AG04449 (cell line): ENCODE measurements around the gene CUL5.
"Not testable (repeated sequence)": the region's sequence is repeated elsewhere in the genome, so short reads cannot be mapped to it uniquely, and the experiment has no call there.

ENCODE experiments used
- CTCF ChIA-PET: fragments of 350-600 bp; formaldehyde crosslinking; extraction: SDS; loops from one replicate; lab custom pipeline; 2021; ENCODE audit warnings: antibody characterized with exemption; lab: Yijun Ruan, JAX
- POLR2A ChIA-PET: fragments of 400-600, 350-600 bp; formaldehyde crosslinking; extraction: SDS; loops from one replicate; lab custom pipeline; 2020; ENCODE audit warnings: antibody characterized with exemption, inconsistent platforms; lab: Yijun Ruan, JAX
- DNase-seq: peaks from one replicate; pipeline ENCODE4 v3.0.0-alpha.2; 2010; ENCODE audit warnings: low read depth, low spot score
- H3K4me3 ChIP-seq: 2 replicates; pipeline ENCODE4 v1.5.1; 2011; ENCODE audit warnings: low read depth, mild to moderate bottlenecking, control low read depth, low read length
- TF ChIP-seq, protein P1 (sequence below): IDR thresholded peaks from one replicate; pipeline ENCODE4 v1.5.1; 2011; ENCODE audit warnings: mild to moderate bottlenecking, moderate library complexity, low read length, control low read depth, inconsistent platforms; ENCODE audit not compliant: insufficient read depth; ENCODE audit errors: missing control alignments

The CUL5 gene

DNA sequence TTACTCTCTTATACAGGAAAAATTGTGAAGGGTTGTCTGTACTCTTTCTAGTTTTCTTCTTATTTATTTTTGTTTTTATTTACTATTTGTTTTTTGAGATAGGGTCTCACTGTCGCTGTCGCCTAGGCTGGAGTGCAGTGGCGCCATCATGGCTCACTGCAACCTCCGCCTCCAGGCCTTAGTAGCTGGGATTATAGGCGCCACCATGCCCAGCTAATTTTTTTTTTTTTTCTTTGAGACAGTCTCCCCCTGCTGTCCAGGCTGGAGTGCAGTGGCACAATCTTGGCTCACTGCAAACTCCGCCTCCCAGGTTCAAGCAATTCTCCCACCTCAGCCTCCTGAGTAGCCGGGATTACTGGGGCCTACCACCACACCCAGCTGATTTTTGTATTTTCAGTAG, 18.4 kb downstream of the CUL5 start:
- ChIA-PET CTCF (interaction anchor here (1.2 kb wide), 1 partner anchor 18 kb away, joined by 4 read pairs; the partner anchor contains the start of gene CUL5), POLR2A (no interaction called here)

DNA sequence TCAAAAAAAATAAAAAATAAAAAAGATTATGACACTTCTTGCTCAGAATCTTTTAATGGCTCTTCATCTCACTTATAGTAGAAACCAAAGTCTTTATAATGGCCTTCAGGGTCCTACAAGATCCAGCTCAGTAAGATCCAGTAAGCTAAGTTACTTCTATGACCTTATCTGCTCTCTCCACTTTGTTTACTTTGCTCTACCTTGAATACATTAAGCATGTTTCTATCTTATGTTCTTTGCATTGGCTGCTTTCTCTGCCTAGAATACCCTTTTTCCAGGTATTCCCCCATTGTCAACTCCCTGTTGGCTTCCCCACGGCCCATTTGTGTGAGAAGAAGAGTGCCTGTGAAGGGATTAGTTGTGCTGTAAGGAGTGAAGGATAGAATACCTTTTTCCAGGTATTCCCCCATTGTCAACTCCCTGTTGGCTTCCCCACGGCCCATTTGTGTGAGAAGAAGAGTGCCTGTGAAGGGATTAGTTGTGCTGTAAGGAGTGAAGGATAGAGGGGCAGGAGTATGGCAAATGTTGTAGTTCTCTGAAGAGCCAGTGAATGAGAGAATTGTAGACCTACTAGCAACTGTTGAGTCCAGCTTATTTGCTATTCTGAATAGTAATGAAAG, 20.2 kb downstream of the CUL5 start:
- H3K4me3 ChIP-seq, POLR2A ChIA-PET, DNase-seq: not testable (repeated sequence)
- CTCF ChIA-PET = interaction anchor here (1.0 kb wide), 1 partner anchor 112 kb away, joined by 3 read pairs; no protein-coding TSS in a partner anchor

More for the DNA sequence above, 18.4 kb downstream of the CUL5 start:
- no peak for DNase-seq
- TF ChIP-seq, protein P1, sequence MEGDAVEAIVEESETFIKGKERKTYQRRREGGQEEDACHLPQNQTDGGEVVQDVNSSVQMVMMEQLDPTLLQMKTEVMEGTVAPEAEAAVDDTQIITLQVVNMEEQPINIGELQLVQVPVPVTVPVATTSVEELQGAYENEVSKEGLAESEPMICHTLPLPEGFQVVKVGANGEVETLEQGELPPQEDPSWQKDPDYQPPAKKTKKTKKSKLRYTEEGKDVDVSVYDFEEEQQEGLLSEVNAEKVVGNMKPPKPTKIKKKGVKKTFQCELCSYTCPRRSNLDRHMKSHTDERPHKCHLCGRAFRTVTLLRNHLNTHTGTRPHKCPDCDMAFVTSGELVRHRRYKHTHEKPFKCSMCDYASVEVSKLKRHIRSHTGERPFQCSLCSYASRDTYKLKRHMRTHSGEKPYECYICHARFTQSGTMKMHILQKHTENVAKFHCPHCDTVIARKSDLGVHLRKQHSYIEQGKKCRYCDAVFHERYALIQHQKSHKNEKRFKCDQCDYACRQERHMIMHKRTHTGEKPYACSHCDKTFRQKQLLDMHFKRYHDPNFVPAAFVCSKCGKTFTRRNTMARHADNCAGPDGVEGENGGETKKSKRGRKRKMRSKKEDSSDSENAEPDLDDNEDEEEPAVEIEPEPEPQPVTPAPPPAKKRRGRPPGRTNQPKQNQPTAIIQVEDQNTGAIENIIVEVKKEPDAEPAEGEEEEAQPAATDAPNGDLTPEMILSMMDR = no peak
- no peak overlapping the region for H3K4me3 ChIP-seq

DNA sequence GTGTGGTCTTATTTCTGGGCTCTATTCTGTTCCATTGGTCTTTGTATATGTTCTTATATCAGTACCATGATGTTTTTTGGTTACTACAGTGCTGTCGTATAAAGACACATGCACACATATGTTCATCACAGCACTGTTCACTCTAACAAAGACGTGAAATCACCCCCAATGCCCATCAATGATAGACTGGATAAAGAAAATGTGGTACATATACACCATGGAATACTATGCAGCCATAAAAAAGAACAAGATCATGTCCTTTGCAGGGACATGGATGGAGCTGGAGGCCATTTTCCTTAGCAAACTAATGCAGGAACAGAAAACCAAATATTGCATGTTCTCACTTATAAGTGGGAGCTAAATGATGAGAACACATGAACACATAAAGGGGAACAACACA, 22.9 kb downstream of the CUL5 start:
- DNase-seq, H3K4me3 ChIP-seq, POLR2A ChIA-PET, CTCF ChIA-PET: not testable (repeated sequence)

DNA sequence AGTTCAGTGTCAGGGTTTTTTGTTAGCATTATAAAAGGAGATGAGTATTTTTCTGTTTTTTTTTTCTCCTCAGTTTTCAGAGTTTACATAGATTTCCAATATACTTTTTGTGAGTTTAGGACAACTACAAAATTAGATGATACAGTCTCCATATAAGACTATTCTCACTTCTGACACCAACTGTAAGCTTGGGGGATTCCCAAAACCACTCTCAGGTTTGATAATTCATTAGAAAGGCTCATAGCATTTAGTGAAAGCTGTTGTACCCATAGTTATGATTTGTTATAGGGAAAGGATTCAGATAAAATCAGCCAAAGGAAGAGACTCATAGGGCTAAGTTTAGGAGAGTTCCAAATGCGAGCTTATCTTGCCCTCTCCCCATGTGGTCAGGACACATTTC, 24.1 kb downstream of the CUL5 start:
- no peak for DNase-seq
- TF ChIP-seq, protein P1 = no peak
- POLR2A ChIA-PET = no interaction called here
- CTCF ChIA-PET = interaction anchor here (1.1 kb wide), 1 partner anchor 24 kb away, joined by 5 read pairs; the partner anchor contains the start of gene CUL5
- H3K4me3 ChIP-seq = no peak overlapping the region

DNA sequence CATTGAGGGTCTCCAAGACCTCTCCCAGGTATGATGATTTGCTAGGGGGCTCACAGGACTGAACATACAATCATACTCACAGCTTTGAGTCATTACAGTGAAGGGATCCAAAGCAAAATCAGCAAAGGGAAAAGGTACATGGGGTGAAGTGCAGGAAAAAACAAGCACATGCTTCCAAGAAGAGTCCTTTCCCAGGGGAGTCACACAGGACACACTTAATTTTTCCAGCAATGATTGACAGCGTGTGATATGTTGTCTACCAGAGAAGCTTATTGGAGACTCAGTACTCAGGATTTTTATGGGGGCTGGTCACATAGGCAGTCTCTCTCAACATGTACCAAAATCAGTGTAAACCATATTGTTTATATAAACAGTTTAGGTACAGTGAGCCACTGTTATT, 25.3 kb downstream of the CUL5 start:
- ChIA-PET CTCF (interaction anchor here (1.1 to 1.2 kb wide), 2 partner anchors 8 to 25 kb away, joined by 3 to 5 read pairs; partner anchors contain the start of gene CUL5), POLR2A (no interaction called here)
- DNase-seq = no peak
- TF ChIP-seq, protein P1 = no peak
- H3K4me3 ChIP-seq = no peak overlapping the region

DNA sequence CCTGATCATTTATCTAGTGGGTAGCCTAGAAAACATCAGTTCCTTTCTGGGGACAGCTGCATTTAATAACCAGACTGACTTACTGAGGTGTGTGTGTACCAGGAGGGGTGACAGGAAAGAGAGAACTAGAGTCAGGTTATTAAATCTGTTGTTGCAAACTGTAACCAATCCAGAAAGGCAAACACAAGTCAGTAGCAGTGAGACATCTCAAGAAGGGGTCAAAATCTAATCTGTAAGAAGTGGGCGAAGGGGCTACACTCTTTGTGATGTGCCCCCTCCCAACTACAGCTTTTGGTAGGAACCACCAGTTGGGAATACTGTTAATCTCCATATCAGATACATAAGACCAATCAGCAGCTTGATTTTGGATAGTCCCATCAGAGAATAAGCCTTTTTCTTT, 26.3 kb downstream of the CUL5 start:
- ChIA-PET CTCF (no interaction called here), POLR2A (interaction anchor here (0.5 kb wide), 1 partner anchor 34 kb away, joined by 3 read pairs; no protein-coding TSS in a partner anchor)
- TF ChIP-seq, protein P1 = no peak
- DNase-seq = no peak
- no peak overlapping the region for H3K4me3 ChIP-seq

DNA sequence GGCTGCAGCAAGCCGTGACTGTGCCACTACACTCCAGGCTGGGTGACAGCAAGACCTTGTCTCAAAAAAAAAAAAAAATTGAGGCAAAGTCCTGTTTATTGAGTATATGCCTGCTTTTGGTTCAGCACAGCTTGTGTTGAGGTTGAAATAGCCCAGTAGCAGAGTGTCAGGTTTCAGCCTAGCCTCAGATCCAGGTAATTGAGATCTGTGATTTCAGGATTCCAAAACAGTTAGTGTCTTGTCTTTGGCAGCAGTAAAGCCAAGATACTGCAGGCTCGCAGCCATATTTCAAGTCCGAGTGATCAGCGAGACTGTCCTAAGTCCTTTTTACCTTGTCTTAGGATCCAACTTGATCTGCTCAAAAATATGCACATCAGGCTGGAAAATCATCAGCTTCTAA, 27.0 kb downstream of the CUL5 start:
- ChIA-PET CTCF (interaction anchor here (3.0 kb wide), 1 partner anchor 14 kb away, joined by 10 read pairs; no protein-coding TSS in a partner anchor), POLR2A (no interaction called here)
- no peak overlapping the region for H3K4me3 ChIP-seq
- TF ChIP-seq, protein P1 = no peak
- no peak for DNase-seq
